ENCODE results near the gene LCORL. TPM values are rescaled to one million over a fixed set of nuclear protein-coding genes. Genes with fewer than 3 reads are reported as not detected.
"Not testable (repeated sequence)": the region's sequence is repeated elsewhere in the genome, so short reads cannot be mapped to it uniquely, and the experiment has no call there.

Gene LCORL
- total RNA-seq, 1 donor from 2014 or later = 10.3 TPM

DNA sequence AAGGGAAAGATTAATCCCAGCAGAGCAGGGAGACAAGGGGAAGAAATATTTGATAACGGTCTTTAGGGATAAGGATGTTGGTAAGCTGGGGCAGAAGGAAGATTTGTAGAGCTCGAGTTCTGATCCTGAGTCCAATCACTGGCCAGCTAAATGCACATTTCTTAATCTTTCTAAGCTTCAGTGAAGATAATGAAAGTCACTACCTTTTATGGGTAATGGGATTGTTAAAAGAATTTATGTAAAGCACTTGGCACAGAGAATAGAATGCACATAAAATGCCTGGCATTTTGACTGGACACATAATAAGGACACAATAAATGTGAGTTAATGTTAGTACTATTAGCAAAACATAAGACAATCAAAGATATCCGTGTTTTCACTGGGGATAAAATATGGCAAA is 167.5 kb downstream of the LCORL start:
- Histone ChIP-seq H3K4me3 (ENCODE audit: insufficient read depth, low read depth, low read length) (no peak overlapping the region), H3K36me3 (ENCODE audit: insufficient read depth, low read length) (no peaks in the 10 kb centered on the region), H3K4me1 (ENCODE audit: insufficient read depth, low read length) (no peaks in the 10 kb centered on the region), H3K79me2 (ENCODE audit: insufficient read depth, low read length) (no peaks in the 10 kb centered on the region), H2AFZ (ENCODE audit: low read depth, low read length) (no peak overlapping the region), H3K9ac (ENCODE audit: low read length) (no peak overlapping the region), H3K27me3 (ENCODE audit: insufficient read depth, low read length) (no peaks in the 10 kb centered on the region), H3K9me3 (ENCODE audit: insufficient read depth, low read depth, low read length) (no peaks in the 10 kb centered on the region), H4K20me1 (ENCODE audit: insufficient read depth, low read length) (no peaks in the 10 kb centered on the region), H3K4me2 (ENCODE audit: low read length) (no peak overlapping the region), H3K27ac (ENCODE audit: low read depth, low read length) (no peak overlapping the region)
- no peaks in the 10 kb centered on the region for H3K36me3 Mint-ChIP-seq (ENCODE audit: low read depth, unreplicated experiment)
- DNase-seq (ENCODE audit: low read depth) (no peak), FAIRE-seq (no peak)
- H3K27ac Mint-ChIP-seq (ENCODE audit: unreplicated experiment) = no peak overlapping the region
- TF ChIP-seq CTCF (IDR thresholded peaks at IDR 0.05; ENCODE audit: insufficient read depth, low read depth, low read length) = no peak
- no peak for TF ChIP-seq EZH2 (IDR thresholded peaks at IDR 0.05; ENCODE audit: insufficient read depth, low read length)
- no peak overlapping the region for H3K4me3 Mint-ChIP-seq (ENCODE audit: unreplicated experiment)
- H3K27me3 Mint-ChIP-seq (ENCODE audit: low read depth, unreplicated experiment) = no peaks in the 10 kb centered on the region
- H3K4me1 Mint-ChIP-seq (ENCODE audit: low read depth, unreplicated experiment) = no peaks in the 10 kb centered on the region
- no peaks in the 10 kb centered on the region for H3K9me3 Mint-ChIP-seq (ENCODE audit: unreplicated experiment)

DNA sequence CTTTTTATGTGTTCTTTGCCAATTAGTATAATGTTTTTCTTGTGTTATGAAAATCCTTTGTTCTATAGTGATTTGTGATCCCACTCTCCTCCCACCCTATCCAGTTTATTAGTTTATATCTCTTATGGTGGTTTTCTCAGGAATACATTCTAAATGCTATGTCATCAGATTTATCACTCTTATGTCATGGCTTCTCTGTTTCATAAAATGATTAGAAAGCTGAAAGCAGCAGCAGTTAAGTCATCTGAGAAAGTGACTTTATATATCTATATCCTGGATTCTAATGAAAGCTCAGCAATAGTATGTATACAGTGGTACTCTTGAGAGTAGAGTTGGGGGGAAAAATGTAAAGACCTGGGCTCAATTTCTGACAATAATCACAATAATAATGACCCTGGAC is 169.6 kb downstream of the LCORL start:
- no peak overlapping the region for H3K27ac Mint-ChIP-seq (ENCODE audit: unreplicated experiment)
- H3K9me3 ChIP-seq (ENCODE audit: insufficient read depth, low read depth, low read length) = no peaks in the 10 kb centered on the region
- FAIRE-seq (no peak), DNase-seq (ENCODE audit: low read depth) (no peak)
- no peak overlapping the region for H3K4me2 ChIP-seq (ENCODE audit: low read length)
- H3K4me1 Mint-ChIP-seq (ENCODE audit: low read depth, unreplicated experiment) = no peaks in the 10 kb centered on the region
- H3K36me3 ChIP-seq (ENCODE audit: insufficient read depth, low read length) = no peaks in the 10 kb centered on the region
- no peaks in the 10 kb centered on the region for H3K27me3 ChIP-seq (ENCODE audit: insufficient read depth, low read length)
- H3K4me1 ChIP-seq (ENCODE audit: insufficient read depth, low read length) = no peaks in the 10 kb centered on the region
- H3K79me2 ChIP-seq (ENCODE audit: insufficient read depth, low read length) = no peaks in the 10 kb centered on the region
- no peak overlapping the region for H3K4me3 Mint-ChIP-seq (ENCODE audit: unreplicated experiment)
- H3K9ac ChIP-seq (ENCODE audit: low read length) = no peak overlapping the region
- no peak overlapping the region for H3K27ac ChIP-seq (ENCODE audit: low read depth, low read length)
- H3K36me3 Mint-ChIP-seq (ENCODE audit: low read depth, unreplicated experiment) = no peaks in the 10 kb centered on the region
- no peak overlapping the region for H3K4me3 ChIP-seq (ENCODE audit: insufficient read depth, low read depth, low read length)
- H3K27me3 Mint-ChIP-seq (ENCODE audit: low read depth, unreplicated experiment) = no peaks in the 10 kb centered on the region
- no peak overlapping the region for H2AFZ ChIP-seq (ENCODE audit: low read depth, low read length)
- H4K20me1 ChIP-seq (ENCODE audit: insufficient read depth, low read length) = no peaks in the 10 kb centered on the region
- H3K9me3 Mint-ChIP-seq (ENCODE audit: unreplicated experiment) = no peaks in the 10 kb centered on the region
- TF ChIP-seq EZH2 (IDR thresholded peaks at IDR 0.05; ENCODE audit: insufficient read depth, low read length) = no peak
- TF ChIP-seq CTCF (IDR thresholded peaks at IDR 0.05; ENCODE audit: insufficient read depth, low read depth, low read length) = no peak

GRCh38 chr4:17850295-17850694 is 171.3 kb downstream of the LCORL start:
- not testable (repeated sequence) for H3K4me3 ChIP-seq (ENCODE audit: insufficient read depth, low read depth, low read length); H3K4me3 Mint-ChIP-seq (ENCODE audit: unreplicated experiment); H3K4me1 ChIP-seq (ENCODE audit: insufficient read depth, low read length); H3K27me3 Mint-ChIP-seq (ENCODE audit: low read depth, unreplicated experiment); H3K36me3 Mint-ChIP-seq (ENCODE audit: low read depth, unreplicated experiment); H3K27ac Mint-ChIP-seq (ENCODE audit: unreplicated experiment); H3K79me2 ChIP-seq (ENCODE audit: insufficient read depth, low read length); H3K9me3 Mint-ChIP-seq (ENCODE audit: unreplicated experiment); H3K4me1 Mint-ChIP-seq (ENCODE audit: low read depth, unreplicated experiment); H3K4me2 ChIP-seq (ENCODE audit: low read length); H4K20me1 ChIP-seq (ENCODE audit: insufficient read depth, low read length); H2AFZ ChIP-seq (ENCODE audit: low read depth, low read length); H3K27ac ChIP-seq (ENCODE audit: low read depth, low read length); DNase-seq (ENCODE audit: low read depth); H3K9ac ChIP-seq (ENCODE audit: low read length); H3K27me3 ChIP-seq (ENCODE audit: insufficient read depth, low read length); H3K9me3 ChIP-seq (ENCODE audit: insufficient read depth, low read depth, low read length); H3K36me3 ChIP-seq (ENCODE audit: insufficient read depth, low read length); FAIRE-seq
